Bone marrow (tissue), 2 donors: ENCODE data around the gene FDXR.

ENCODE experiments used
- DNase-seq, 2 donors: peaks; one replicate each; lab custom pipeline; 2025; lab: John Stamatoyannopoulos, UW

Gene FDXR

DNA sequence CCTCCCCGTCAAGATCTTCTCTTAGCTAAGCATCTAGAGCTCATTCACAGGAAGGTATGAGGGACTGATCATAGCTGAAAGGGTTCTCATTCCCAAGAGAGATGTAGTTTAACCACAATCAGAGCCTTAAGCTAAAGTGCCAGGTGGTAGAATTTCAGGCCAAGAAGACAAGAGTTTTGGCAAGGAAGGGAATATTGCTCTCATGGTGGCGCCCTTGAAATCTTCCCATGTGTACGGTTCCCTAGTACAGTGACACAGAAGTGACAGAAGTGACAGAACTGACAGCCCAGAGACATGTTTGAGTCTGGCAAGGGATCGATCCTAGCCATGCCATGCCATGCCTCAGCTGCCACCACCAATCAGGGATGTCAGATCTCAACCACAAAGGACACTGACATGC, 15.6 kb downstream of the FDXR start:
- DNase-seq, result no peak

DNA sequence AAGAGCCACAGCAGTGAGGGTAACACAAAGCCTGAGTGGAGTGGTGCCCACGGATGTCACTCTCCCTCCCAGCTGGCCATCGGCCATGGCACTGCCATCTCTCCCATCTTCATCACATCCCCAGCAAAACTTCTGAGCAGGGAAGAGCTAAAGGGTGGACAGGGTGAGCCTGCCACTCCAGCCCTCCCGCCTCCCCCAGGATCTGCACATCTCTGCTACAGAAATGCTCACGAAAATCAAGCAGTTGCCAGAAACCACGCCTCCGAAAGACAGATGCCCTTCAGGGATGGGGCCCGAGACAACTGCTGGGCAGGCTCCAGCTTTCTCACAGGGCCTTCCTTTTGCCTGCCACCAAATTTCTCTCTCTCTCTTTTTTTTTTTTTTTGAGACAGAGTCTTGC, 16.7 kb downstream of the FDXR start:
- no peak for DNase-seq

DNA sequence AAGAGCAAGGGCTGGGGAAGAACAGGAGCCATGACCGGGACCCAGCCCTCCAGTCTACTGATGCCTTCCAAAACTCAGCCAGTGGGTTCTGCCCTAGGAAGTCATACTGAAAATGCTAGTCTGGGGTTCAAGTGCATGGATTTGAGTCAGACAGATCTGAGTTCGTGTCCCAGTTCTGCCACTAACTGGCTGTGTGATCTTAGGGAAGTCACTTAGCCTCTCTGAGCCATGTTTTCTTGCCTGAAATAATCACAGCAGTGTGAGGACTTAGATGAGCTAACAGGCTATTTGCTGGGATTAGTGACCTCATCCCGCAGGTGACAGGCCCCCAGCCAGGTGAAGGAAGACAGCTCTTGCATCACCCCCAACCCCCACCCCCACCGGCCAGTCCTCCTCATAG, 17.5 kb downstream of the FDXR start:
- no peak for DNase-seq

DNA sequence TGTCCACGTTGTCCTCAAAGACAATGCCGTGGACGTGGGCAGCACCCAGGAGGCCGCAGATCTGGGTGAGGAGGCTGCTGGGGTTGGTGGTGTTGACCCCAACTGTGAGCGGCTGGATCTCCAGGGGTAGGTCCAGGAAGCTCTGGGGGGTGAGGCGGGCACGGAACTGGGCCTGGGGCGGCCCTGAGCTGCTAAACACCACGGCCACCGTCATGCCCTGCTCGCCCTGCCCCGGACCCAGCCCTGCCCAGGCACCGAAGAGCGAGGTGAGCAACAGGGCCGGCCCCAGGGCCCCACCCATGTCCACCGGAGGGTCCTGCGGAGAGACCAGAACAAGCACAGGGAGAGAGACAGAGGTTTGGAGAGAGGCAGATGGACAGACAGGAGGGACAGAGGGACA, 18.0 kb downstream of the FDXR start:
- no peak for DNase-seq

DNA sequence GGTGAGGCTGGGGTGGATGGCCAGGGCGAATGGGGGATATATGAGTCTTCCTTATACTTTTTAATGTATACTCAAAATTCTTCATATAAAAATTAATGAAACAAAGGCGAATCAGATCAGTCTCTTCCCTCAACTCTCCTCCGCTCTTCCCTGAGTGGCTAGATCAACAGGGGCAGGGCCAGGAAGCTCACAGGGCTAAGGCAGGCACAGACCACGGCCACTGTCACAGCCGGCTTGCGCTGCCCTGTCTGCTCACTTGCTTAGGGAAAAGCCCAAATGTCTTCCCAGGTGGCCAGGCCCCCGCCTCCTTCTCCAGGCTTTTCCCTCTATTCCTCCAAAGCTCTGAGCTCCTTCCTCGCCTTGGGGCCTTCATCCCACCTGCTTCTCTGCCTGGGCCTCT, 19.1 kb downstream of the FDXR start:
- DNase-seq, result no peak

DNA sequence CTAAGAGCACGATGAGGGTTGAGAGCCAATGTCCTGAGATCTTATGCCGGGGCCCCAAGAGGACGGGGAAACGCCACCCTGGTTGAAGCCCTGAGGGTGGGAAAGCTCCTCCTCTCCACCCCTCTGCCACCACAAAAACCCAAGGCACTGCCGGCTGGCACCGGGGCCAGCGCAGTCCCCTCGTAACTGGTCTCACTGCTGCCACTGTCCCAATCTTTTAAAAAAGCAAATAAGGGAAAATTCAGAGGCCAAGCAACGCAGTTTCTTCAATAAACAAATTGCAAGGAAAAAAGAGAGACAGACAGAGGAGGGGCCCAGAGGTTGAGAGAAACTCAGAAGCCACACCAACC, 19.8 kb downstream of the FDXR start:
- no peak for DNase-seq

DNA sequence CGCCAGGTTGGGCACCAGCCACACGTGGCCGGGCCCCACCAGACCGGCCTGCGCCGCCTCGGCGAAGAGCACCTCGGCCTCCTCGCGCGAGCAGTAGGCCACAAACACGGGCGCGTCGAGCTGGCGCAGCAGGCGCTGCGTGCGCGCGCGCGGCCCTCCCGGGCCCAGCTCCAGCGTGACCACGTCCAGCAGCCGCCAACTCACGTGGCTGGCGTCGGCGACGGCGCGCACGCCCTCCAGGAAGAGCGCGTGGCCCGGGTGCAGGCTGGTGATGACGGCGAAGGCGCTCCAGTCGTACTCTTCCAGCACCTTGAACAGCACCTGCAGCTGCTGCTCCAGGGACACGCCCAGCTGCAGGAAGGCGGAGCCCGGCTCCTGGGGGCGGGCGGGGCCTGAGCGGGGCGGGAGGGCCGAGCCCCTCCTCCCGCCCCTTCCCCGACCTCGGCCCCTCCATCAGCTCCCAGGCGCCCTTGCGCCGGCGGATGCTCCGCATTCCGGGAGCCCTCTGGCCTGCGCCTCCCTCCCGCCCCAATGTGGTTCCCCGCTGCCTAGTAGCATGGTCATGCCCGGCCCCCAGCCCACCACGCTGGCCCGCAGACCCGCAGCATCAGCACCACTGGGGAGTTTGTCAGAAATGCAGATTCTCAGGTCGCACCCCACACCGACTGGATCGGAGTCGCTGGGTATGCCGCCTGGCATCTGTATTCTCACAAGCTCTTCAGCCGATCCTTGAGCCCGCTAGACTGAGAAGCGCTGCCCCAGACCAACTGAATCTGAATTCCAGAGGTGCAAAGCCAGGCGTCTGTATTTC, 20.4 kb downstream of the FDXR start:
- DNase-seq, result no peak

DNA sequence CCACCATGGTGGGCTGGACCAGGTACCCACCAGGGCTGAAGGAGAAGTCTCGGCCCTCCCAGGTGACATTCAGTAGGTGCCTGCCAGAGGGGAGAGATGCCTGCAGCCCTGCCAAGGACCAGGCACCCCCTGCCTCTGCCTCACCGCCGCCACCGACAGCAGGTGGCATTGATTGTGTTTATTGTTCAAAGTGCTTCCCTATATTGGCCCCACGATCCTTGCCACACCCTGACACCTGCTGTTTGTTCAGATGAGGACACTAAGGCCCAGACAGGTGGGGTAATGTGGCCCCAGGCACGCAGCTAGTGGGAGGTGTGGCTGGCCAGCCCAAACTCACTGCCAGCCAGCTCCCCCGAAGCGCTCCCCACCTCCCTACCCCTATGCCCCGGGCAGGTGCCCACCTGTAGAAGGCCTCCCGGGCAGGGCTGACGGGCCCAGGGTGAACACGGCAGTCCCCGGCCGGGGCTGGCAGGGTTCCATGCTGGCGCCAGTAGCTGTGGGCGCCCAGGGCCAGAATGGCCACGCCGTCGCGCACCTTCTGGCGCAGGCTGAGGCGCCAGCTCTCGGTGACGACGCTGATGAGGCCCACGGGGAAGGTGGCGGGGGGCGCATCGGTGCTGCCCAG, 21.1 kb downstream of the FDXR start:
- no peak for DNase-seq

DNA sequence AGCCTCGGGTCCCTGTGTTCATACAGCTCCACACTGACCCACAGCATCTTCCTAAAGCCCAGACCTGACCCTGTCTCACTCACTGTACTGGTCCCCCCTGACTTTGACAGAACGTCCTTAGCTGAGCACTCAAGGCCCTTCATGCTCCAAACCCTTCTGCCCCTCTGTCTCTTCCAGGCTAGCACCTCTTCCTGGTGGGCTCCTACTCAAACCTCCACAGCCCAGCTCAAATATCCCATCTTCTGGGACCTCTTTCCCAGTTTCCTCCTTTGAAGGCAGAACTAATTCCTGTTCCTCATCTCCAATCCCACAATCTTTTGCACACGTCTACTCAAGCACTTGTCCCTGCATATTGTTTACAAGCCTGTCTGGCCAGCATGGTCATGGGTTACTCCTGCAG, 21.9 kb downstream of the FDXR start:
- DNase-seq, result no peak

DNA sequence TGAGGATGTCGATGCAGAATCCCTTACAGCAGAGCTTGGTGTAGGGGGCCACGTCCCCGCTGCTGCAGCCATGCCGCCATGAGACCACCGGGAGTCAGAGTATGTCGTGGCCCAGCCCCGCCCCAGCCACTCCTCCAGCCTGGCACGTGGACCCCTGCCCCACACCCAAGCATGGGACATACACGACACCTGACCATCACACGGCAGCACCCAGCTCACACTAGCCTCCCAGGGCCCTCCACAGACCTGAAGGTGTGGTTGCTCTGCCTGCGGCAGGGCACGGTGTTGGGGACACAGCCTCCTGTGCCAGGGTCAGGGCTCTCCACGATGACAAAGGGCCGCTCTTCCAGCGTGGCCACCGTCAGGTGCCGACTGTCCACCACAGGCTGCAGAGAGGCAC, 22.5 kb downstream of the FDXR start:
- no peak for DNase-seq

DNA sequence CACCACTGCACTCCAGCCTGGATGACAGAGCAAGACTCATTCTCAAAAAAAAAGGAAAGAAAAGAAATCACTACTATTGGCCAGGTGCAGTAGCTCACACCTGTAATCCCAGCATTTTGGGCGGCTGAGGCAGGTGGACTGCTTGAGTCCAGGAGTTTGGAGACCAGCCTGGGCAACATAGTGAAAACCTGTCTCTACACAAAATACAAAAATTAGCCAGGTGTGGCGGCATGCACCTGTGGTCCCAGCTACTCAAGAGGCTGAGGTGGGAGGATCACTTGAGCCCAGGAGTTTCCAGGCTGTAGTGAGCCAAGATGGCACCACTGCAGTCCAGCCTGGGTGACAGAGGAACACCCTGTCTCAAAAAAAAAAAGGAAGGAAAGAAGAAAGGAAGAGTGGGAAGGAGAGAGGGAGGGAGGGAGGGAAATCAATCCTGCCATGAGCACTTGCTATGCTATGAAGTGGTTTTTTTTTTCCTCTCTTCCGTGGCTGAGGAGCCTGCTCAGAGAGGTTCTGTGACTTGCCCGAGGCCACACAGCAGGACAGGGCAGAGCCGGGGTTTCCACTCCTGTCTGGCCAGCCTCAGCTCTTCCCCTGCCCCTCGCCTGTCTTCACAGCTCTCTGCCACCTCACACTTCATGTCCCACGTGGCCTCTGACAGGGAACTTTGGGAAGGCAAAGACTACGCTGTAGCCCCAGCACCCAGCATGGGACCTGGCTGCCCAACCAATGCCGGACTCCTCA, 24.0 kb downstream of the FDXR start:
- DNase-seq, result no peak

DNA sequence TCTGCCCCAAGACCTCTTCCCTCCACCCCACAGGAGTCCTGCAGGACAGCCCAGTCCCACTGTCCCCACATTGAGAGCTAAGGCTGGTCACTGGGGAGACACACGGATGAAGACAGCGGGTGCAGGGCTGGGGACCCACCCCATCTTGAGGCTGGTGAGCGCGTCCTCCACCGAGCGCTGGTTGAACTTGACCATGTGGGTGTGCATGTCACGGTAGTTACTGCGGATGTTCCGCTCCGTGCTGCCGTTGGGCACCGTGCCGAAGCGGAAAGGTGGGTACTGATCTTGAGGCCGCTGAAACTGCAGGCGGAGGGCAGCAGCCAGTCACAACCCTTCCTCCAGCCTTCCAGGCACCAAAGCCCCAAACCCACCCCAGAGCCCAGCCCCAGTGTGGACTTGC, 26.2 kb downstream of the FDXR start:
- DNase-seq, result no peak

DNA sequence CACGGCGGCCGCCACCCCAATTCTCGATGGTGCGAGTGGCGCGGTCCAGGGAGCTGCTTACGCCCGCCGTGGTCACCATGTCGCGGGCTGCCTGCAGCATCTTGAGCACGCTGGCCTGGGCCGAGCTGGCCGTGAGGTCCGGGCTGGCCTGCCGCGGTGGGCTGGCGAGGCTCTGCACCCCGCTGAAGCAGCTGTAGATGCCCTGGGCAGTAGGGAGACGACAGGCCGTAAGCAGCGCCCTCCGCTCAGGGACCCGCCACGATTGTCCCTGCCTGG, 29.5 kb downstream of the FDXR start:
- no peak for DNase-seq

DNA sequence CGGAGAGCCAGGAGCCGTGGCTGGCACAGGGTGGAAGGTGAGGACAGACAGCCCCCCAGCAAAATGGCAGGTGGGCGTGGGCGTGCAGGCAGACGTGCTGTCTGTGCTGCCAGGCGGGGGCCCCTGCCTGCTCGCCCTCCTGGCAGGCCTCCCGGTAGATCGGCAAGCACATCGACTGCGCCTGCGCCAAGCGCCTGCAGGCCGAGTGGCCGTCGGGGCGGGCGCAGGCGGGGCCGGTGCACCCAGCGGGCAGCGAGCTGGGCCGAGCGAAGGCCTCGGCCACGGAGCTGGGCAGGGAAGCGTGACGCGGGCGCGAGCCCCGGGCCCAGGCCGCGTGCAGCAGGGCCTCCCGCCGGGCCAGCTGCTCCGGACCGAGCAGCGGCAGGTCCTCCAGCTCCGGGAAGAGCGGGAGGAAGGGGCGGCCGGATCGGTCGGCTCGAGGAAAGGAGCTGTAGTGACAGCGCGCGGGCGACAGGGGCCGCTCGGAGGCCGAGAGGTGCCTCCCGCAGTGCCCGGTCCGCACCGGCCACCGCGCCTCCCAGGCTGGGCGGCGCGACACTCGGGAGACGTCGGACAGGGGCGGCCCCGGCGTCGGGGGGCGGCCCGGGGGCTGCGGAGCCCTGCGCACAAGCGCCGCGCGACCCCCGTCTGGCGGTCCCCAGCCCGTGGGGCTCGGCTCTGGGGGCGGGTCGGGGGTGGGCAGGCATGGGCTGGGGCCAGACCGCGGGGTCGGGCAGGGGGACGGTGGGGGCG, 30.0 kb downstream of the FDXR start:
- DNase-seq, result peak; percentile 14 to 29

DNA sequence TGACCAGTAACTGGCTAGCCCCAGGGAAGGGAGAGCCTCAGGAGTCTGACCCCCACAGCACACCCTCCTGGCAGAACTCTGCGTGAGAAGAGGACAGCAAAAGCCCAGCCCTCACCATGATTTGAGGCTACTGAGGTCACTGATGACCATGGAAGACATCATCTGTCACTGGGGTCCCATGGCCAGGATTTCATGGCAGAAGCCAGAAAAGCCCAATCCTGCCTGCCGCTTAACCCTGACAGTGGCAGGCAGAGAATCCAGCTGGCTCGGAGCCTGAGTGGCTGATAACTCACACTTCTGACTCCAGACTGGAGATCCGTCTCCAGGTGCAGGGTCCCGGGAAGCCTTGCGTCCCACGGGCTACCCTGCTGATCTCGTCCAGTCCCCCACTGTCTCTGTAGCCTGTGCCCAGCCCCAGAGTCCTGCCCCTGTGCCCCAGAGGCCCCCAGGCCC, 30.6 kb downstream of the FDXR start:
- no peak for DNase-seq

DNA sequence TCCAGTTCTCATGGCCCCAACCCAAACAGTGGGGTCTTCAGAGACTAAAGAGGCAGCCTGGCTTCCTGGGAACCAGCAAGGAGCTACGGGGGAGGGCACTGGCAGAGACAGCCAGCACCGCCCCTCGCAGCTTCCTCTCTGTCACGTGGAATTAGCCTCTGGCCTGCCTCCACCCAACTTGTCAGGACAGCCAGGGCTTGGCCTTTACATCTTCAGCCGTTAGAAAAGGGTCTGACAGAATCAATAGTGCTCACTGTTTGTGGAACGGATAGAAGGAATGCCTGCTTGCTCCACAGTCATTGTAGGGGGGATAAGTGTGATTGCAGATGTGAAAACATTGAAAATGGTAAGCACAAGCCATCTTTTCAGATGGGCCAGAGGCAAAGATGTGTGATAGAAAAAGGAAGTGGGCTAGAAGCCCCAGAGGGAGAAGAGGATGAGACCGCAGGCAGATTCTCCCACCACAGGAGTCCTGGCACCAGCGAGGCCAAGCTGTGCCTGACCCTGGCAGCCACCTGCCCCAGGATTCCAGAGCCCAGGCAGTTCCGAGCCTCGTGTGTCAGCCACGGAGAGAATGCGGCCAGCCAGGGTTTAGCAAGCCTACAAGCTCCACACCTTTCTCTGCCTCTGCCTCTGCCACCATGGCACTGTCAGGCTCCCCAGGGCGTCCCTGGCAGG, 31.7 kb downstream of the FDXR start:
- DNase-seq, result peak in 1 of 2 donors; percentile 7

DNA sequence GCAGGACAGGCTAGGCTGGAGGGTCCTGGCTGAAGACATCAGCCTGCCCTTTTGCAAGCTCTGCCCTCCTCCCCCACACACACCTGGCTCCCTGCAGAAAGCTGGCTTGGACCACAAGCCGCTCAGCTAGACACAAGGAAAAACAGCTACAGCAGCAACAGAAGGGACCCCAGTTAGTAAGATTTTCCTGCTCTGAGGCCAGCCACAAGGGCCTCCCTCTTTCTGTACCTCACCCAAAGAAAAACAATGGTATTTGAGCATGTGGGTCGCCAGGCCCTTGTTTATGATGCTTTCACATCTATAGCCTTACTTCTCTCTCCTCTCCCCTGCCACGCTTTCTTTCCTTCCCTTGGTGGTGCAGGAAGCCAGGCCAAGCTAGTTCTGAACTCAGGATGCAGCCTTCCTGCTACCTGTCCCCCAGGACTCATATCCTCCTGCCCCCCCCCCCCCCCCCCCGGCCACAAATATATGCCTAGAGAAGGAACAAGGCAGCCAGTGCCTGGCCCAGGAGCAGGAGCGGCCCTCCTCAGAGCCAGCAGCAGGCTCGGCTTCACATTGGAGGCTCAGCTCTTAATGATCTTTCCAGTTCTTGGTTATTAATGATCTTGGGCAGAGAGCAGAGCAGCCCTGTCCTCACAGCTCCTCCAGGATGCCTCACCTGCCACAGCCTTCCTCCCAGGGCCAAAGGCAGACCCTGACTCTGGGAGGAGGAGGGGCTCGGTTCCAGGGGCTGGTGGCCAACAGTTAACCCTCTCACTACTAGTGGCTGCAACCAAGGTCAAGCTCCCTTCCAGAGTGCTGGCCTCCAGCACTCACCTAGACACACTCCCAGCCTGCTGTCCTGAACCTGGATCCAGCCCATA, 32.6 kb downstream of the FDXR start:
- no peak for DNase-seq

DNA sequence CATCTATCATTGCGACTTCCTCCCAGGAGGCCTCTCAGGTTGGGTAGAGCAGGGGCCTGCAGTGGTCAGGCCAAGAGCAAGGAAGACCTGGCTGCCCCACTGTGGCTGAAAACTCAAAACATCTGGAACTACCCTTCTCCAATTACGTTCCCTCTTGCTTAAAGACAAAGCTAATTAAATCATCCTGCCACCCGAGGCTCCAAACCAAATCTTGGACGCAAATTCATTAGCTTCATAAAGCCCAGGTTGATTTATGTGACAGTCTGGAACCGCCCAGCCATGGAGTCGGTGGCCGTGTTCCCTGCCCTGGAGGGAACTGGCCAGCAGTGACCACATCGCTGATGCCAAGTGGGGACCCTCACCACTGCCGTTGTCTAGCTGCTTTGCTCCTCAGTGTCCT, 34.5 kb downstream of the FDXR start:
- no peak for DNase-seq

DNA sequence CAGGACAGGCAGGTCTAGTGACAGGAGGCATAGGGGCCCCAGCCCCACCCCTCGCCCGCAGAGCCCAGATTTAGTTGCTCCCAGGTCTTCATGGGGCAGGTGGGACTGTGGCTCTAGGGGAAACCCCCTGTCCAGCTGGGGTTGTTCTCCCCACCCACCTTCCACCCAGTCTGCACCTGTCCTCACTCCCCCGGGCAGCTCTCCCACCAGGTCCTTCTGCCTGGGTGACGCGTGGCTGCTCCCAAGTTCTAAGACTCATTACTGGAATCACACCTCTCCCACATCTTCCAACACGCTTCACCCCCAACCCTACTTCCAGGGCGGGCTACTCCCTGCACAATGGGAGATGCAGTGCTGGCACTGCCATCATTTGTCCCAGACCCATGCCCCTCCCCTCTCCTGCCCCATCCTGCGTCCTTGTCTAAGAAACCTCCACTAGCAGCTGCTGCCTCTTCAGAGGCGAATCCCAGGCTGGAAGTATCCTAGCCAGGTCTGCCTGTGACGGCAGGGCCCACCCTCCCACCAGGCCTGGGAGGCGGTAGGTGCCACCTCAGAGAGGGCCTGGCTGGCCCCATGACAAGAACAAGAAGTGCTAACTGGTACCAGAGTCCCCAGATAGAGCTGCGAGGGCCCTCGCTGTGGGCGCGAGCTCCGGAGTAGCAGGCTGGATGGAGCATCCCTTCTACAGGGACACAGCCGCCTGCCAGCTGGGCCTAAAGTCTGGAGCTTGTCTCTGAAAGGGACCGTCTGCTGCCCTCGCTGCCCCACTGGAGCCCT, 35.9 kb downstream of the FDXR start:
- DNase-seq, result no peak

DNA sequence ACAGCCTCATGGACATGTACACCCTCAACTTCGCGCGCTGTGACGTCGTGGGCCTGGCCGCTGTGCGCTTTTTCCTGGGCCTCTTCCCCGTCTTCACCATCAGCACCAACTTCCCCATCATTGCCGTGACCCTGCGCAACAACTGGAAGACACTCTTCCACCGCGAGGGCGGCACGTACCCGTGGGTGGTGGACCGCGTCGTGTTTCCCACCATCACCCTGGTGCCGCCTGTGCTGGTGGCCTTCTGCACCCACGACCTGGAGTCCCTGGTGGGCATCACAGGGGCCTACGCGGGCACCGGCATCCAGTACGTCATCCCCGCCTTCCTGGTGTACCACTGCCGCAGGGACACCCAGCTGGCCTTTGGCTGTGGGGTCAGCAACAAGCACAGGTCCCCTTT, 36.6 kb downstream of the FDXR start:
- DNase-seq, result no peak
